CD14-positive monocyte (primary cell): Measurements from ENCODE around the gene FANCG. TPM values are rescaled to one million over a fixed set of nuclear protein-coding genes. Genes with fewer than 3 reads are reported as not detected.
A peak's percentile ranks its signal among the peaks of the same experiment; 100 is the strongest.

ENCODE experiments used
- DNase-seq, 3 donors: peaks; one replicate each; pipeline ENCODE4 v3.0.0-alpha.2; 2011 to 2022
- H2AFZ ChIP-seq: 2 replicates; pipeline ENCODE4 v1.6.0; 2012; ENCODE audit warnings: mild to moderate bottlenecking, low read depth, low read length, inconsistent platforms; ENCODE audit not compliant: insufficient read depth, poor library complexity, severe bottlenecking
- H3K27ac ChIP-seq, 2 donors: 1 replicate in 1 of 2; 2 replicates in 1 of 2; pipeline ENCODE4 v1.5.1; 2012 to 2013; ENCODE audit warnings: low read length in 2 of 2, control low read depth in 1 of 2, inconsistent platforms in 1 of 2, low read depth in 1 of 2, mild to moderate bottlenecking in 1 of 2
- H3K27me3 ChIP-seq, 2 donors: one replicate each; pipeline versions ENCODE4 v1.6.0 to v1.6.1; 2011 to 2013; ENCODE audit warnings: low read length in 2 of 2; ENCODE audit not compliant: control insufficient read depth in 2 of 2, insufficient read depth in 2 of 2
- H3K36me3 ChIP-seq, 2 donors: replicated peaks in 1 of 2; 1 replicate in 1 of 2; 2 replicates in 1 of 2; pipeline versions ENCODE4 v1.5.1 to v1.6.1; 2012 to 2013; ENCODE audit warnings: low read length in 2 of 2, control low read depth in 1 of 2, inconsistent platforms in 1 of 2, mild to moderate bottlenecking in 1 of 2; ENCODE audit not compliant: insufficient read depth in 2 of 2, control insufficient read depth in 1 of 2
- H3K4me1 ChIP-seq, 2 donors: 1 replicate in 1 of 2; 2 replicates in 1 of 2; pipeline versions ENCODE4 v1.5.1 to v1.6.1; 2012 to 2013; ENCODE audit warnings: low read length in 2 of 2, control low read depth in 1 of 2, inconsistent platforms in 1 of 2, mild to moderate bottlenecking in 1 of 2, moderate library complexity in 1 of 2; ENCODE audit not compliant: insufficient read depth in 2 of 2, control insufficient read depth in 1 of 2
- H3K4me2 ChIP-seq: replicated peaks from 2 replicates; pipeline ENCODE3; 2012; ENCODE audit warnings: low read length, moderate library complexity, mild to moderate bottlenecking; ENCODE audit not compliant: poor library complexity, severe bottlenecking; ENCODE audit errors: extremely low read depth
- H3K4me3 ChIP-seq, 3 experiments: fragments of 200-600 bp in 1 of 3; sonication (generic) in 1 of 3; replicated peaks in 1 of 3; 1 replicate in 2 of 3; 2 replicates in 1 of 3; pipeline ENCODE4 v1.5.1; 2011 to 2013; ENCODE audit warnings: low read length in 3 of 3, mild to moderate bottlenecking in 3 of 3, control low read depth in 2 of 3, low read depth in 2 of 3, inconsistent platforms in 1 of 3, moderate library complexity in 1 of 3
- H3K79me2 ChIP-seq: 2 replicates; pipeline ENCODE4 v1.6.0; 2012; ENCODE audit warnings: mild to moderate bottlenecking, control low read depth, inconsistent platforms, low read length, moderate library complexity; ENCODE audit not compliant: insufficient read depth
- H3K9ac ChIP-seq: 2 replicates; pipeline ENCODE4 v1.6.0; 2017; ENCODE audit warnings: low read length, mild to moderate bottlenecking; ENCODE audit not compliant: insufficient read depth, poor library complexity, severe bottlenecking
- H3K9me3 ChIP-seq, 2 donors: replicated peaks in 1 of 2; 1 replicate in 1 of 2; 2 replicates in 1 of 2; pipeline versions ENCODE4 v1.5.1 to v1.6.1; 2012 to 2013; ENCODE audit warnings: low read length in 2 of 2, control low read depth in 1 of 2; ENCODE audit not compliant: control insufficient read depth in 1 of 2, insufficient read depth in 1 of 2
- H4K20me1 ChIP-seq: 2 replicates; pipeline ENCODE4 v1.6.0; 2012; ENCODE audit warnings: mild to moderate bottlenecking, low read length, control low read depth, moderate library complexity; ENCODE audit not compliant: insufficient read depth
- H3K27ac Mint-ChIP-seq, 7 donors: one replicate each; pipeline ENCODE4 v1.8.0; 2020; ENCODE audit warnings: mild to moderate bottlenecking in 7 of 7, mixed read lengths in 7 of 7, moderate library complexity in 6 of 7, inconsistent platforms in 2 of 7
- H3K27me3 Mint-ChIP-seq, 3 donors: one replicate each; pipeline ENCODE4 v1.8.0; 2021 to 2022; ENCODE audit warnings: low read depth in 3 of 3, mild to moderate bottlenecking in 3 of 3, mixed read lengths in 3 of 3, moderate library complexity in 3 of 3, inconsistent platforms in 1 of 3
- H3K36me3 Mint-ChIP-seq, 2 donors: one replicate each; pipeline ENCODE4 v1.8.0; 2020; ENCODE audit warnings: mixed read lengths in 2 of 2, inconsistent platforms in 1 of 2, mild to moderate bottlenecking in 1 of 2
- H3K4me1 Mint-ChIP-seq: one replicate; pipeline ENCODE4 v1.8.0; 2020; ENCODE audit warnings: mild to moderate bottlenecking, mixed read lengths
- H3K4me3 Mint-ChIP-seq, 2 donors: one replicate each; pipeline ENCODE4 v1.8.0; 2020; ENCODE audit warnings: mild to moderate bottlenecking in 2 of 2, mixed read lengths in 2 of 2, moderate library complexity in 1 of 2
- H3K9me3 Mint-ChIP-seq, 7 donors: one replicate each; pipeline ENCODE4 v1.8.0; 2020 to 2022; ENCODE audit warnings: mixed read lengths in 7 of 7, mild to moderate bottlenecking in 6 of 7, moderate library complexity in 6 of 7, inconsistent platforms in 2 of 7
- CTCF ChIP-seq: fragments of 200-600 bp; IDR thresholded peaks from one replicate; pipeline ENCODE4 v1.8.0; 2022; ENCODE audit warnings: antibody characterized with exemption, mild to moderate bottlenecking
- WGBS: methylation state at CpG from one replicate; pipeline ENCODE4 v1.1.5; 2013; ENCODE audit warnings: missing lambda C conversion rate; ENCODE audit not compliant: insufficient coverage; 5-methylcytosine and 5-hydroxymethylcytosine counted together
- intact Hi-C, 2 donors: fragments of 100-400 bp; cut with micrococcal nuclease; formaldehyde crosslinking; loops; one replicate each; pipeline versions ENCODE4 v1.15.0 to v1.15.1; 2023
- polyA plus RNA-seq, 3 donors: library from polyadenylated mRNA; depleted of rRNA in 1 of 3; unstranded in 2 of 3; stranded (reverse) in 1 of 3; fragments of 300-500 nt in 2 of 3; fragments of >200 nt in 1 of 3; fragmentation: Illumina TruSeq in 2 of 3; gene quantifications; 1 replicate in 2 of 3; 2 replicates in 1 of 3; pipeline ENCODE4 v1.2.3, GENCODE V29; 2012 to 2021

Gene FANCG
- polyA plus RNA-seq, 3 donors = 2.0 to 7.0 (median 2.5) TPM

- H3K9ac ChIP-seq = peak overlapping the region; percentile 89
- Mint-ChIP-seq H3K9me3 (peaks cover 0 to 3% (median 0%) of the 10 kb centered on the region in 7 donors), H3K27ac (peak overlapping the region; percentile 99 to 100 (median 99)), H3K27me3 (peaks cover 0 to 7% (median 3%) of the 10 kb centered on the region in 3 donors), H3K4me1 (peaks cover 46% of the 10 kb centered on the region), H3K36me3 (peaks cover 7 to 12% of the 10 kb centered on the region in 2 donors), H3K4me3 (peak overlapping the region; percentile 97 to 99)
- peaks cover 25% of the 10 kb centered on the region for H4K20me1 ChIP-seq
- H3K27me3 ChIP-seq = no peaks in the 10 kb centered on the region
- DNase-seq = no peak
- H3K27ac ChIP-seq = peak overlapping the region; percentile 95 to 98
- H2AFZ ChIP-seq = peak overlapping the region; percentile 81
- H3K4me1 ChIP-seq = peaks cover 39 to 49% of the 10 kb centered on the region in 2 donors
- whole genome bisulfite sequencing = under 1% methylated on average over 12 of the region's 12 CpGs
- H3K9me3 ChIP-seq = no peaks in the 10 kb centered on the region
- no peak for TF ChIP-seq CTCF
- peaks cover 38% of the 10 kb centered on the region for H3K79me2 ChIP-seq
- no peaks in the 10 kb centered on the region for H3K36me3 ChIP-seq
- intact Hi-C loops = loop anchor here (5.0 to 10.0 kb wide), 6 partner anchors 46 to 452 kb away; partner anchors contain the start of genes CCL27 (in 1 of the 2) and UNC13B (in 1 of the 2)
- peak overlapping the region; percentile 52 to 91 (median 72) for H3K4me3 ChIP-seq
- peak overlapping the region; percentile 89 for H3K4me2 ChIP-seq
These were observed 36.8 kb upstream of the FANCG start for GRCh38 chr9:35116539-35116897.

- peaks cover 0 to 3% (median 0%) of the 10 kb centered on the region in 7 donors for H3K9me3 Mint-ChIP-seq
- Histone ChIP-seq H3K9ac (peak within 1 kb of the TSS; percentile 89), H3K4me1 (peaks cover 42 to 52% of the 10 kb centered on the region in 2 donors), H3K36me3 (no peaks in the 10 kb centered on the region), H3K4me3 (peak within 1 kb of the TSS; percentile 52 to 91 (median 72)), H3K27me3 (no peaks in the 10 kb centered on the region), H3K27ac (peak within 1 kb of the TSS; percentile 95 to 98), H3K9me3 (no peaks in the 10 kb centered on the region), H2AFZ (peak within 1 kb of the TSS; percentile 81), H3K4me2 (peak within 1 kb of the TSS; percentile 89), H3K79me2 (peaks cover 43% of the 10 kb centered on the region), H4K20me1 (peaks cover 30% of the 10 kb centered on the region)
- peak within 1 kb of the TSS; percentile 97 to 99 for H3K4me3 Mint-ChIP-seq
- 0% methylated on average over 37 of the region's 54 CpGs for WGBS
- H3K4me1 Mint-ChIP-seq = peaks cover 50% of the 10 kb centered on the region
- peak within 1 kb of the TSS; percentile 99 to 100 (median 99) for H3K27ac Mint-ChIP-seq
- intact Hi-C loops = loop anchor here (2.0 to 10.0 kb wide), 7 partner anchors 46 to 451 kb away; partner anchors contain the start of genes CCL27 (in 1 of the 2), DNAJB5 (in 1 of the 2) and UNC13B (in 1 of the 2)
- H3K36me3 Mint-ChIP-seq = peaks cover 7 to 12% of the 10 kb centered on the region in 2 donors
- no peak for TF ChIP-seq CTCF
- DNase-seq = peak; percentile 94 to 98 (median 96)
- peaks cover 0 to 7% (median 0%) of the 10 kb centered on the region in 3 donors for H3K27me3 Mint-ChIP-seq
These were observed 36.2 kb upstream of the FANCG start, which contains the start of gene ATOSB for GRCh38 chr9:35115680-35116538. Gene ATOSB (minus strand): TSS chr9:35115862. CDS start chr9:35108274, 7,588 bp downstream.
